Measurements from ENCODE around the gene UCHL1. TPM values are rescaled to one million over a fixed set of nuclear protein-coding genes. Genes with fewer than 3 reads are reported as not detected.

UCHL1 gene
- total and polyA plus RNA-seq, 4 donors = 37.5 to 110 (median 67.2) TPM

DNA sequence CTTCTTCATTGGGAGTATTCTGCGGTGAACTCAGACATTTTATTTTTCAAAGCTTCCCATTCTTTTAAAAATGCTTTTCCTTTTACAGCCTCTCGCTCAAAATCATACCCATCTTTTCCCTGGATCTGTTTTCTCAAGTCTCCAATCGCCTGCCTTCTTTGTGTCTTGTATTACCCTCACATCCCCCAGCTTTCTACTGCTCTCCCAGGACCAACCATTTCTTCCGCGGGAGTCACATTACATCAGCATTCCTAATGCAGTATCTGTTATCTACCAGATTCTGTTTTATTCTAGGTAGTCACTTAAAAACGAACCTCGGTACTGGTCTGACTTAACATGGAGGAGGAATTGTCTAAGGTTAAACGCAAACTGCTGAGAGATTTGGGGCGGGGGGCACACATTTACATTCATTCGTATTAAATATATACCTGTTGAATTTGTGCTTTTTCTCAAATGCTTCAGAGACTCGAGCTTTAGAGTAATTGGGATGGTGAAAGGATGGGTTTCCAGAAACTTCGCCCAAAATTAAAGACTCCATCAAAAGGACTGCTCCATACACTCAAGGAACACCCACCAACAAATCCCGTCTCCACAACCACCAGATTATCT lies 493 bp upstream of the UCHL1 start:
- Histone ChIP-seq H3K9me3 (ENCODE audit: control insufficient read depth, low read length) (no peaks in the 10 kb centered on the region), H3K4me1 (ENCODE audit: control insufficient read depth in 1 of 2, insufficient read depth in 2 of 2, low read length in 2 of 2) (peaks cover 0 to 1% of the 10 kb centered on the region in 2 donors), H3K27ac (ENCODE audit: low read depth in 1 of 2, low read length in 2 of 2) (no peak overlapping the region), H3K36me3 (ENCODE audit: control insufficient read depth in 1 of 2, insufficient read depth in 2 of 2, low read length in 1 of 2) (no peaks in the 10 kb centered on the region), H3K4me3 (ENCODE audit: low read length in 2 of 2) (peak overlapping the region in 1 of 2 donors; percentile 67), H3K27me3 (ENCODE audit: control insufficient read depth in 1 of 2, insufficient read depth in 2 of 2, low read length in 1 of 2) (no peaks in the 10 kb centered on the region)
- intact Hi-C loops (cut with DNase I) = no loop called here
- no peak for ATAC-seq (ENCODE audit: low FRiP score)
- no peak for DNase-seq
- WGBS, 2 donors = 44 to 48% methylated on average over 13 of the region's 13 CpGs

DNA sequence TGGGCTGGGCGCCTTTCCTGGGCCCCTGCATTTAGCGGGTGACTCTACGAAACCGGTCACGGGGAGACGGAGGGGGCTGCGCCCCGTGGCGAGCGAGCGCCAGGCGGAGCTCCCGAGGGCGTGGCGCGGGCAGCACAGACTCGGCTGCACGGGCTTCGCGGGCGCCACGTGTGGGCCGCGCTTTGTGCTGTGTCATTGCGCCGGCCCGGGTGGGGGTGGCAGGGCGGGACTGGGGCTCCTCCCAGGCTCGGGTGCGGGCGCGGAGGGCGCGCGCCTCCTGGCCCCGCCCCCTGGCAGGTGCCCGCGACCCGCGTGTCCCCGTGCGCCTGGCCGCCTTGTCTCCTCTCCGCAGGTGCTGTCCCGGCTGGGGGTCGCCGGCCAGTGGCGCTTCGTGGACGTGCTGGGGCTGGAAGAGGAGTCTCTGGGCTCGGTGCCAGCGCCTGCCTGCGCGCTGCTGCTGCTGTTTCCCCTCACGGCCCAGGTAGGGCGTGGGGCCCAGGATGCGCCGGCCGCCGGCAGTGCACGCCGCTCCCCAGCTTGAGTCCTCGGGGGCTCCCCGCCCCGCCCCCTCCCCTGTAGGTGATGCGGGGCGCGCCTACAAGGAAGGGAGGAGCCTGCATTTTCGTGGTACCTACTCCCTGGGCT lies 651 bp downstream of the UCHL1 start:
- WGBS, 2 donors = 1 to 2% methylated on average over 60 to 69 of the region's 69 CpGs
- DNase-seq (peak; percentile 56 to 86), ATAC-seq (ENCODE audit: low FRiP score) (peak; percentile 69)
- Histone ChIP-seq H3K27me3 (ENCODE audit: control insufficient read depth in 1 of 2, insufficient read depth in 2 of 2, low read length in 1 of 2) (no peaks in the 10 kb centered on the region), H3K9me3 (ENCODE audit: control insufficient read depth, low read length) (no peaks in the 10 kb centered on the region), H3K36me3 (ENCODE audit: control insufficient read depth in 1 of 2, insufficient read depth in 2 of 2, low read length in 1 of 2) (no peaks in the 10 kb centered on the region), H3K4me3 (ENCODE audit: low read length in 2 of 2) (peak overlapping the region; percentile 51 to 67), H3K27ac (ENCODE audit: low read depth in 1 of 2, low read length in 2 of 2) (no peak overlapping the region), H3K4me1 (ENCODE audit: control insufficient read depth in 1 of 2, insufficient read depth in 2 of 2, low read length in 2 of 2) (peaks cover 0 to 1% of the 10 kb centered on the region in 2 donors)
- intact Hi-C loops (cut with DNase I) = no loop called here

DNA sequence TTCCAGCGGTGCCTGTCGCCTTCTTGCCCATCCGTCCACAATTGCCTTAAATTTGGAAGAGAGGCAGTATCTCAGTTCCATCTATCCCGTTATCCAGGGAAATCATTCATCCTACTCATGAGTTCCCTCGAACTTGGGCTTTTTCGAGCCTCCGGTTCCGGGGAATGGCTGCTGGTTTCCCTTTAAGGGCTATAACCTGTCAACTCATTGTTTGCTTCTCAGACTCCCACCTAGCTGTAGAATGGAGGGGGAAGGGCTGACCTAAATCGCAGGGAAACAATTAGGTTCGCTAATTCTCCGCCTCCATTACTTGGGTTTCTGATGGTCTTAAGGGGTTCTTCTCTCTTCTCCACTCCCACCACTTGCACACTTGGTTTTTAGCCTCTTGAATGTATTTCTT lies 1.2 kb downstream of the UCHL1 start:
- no peak for DNase-seq
- H3K36me3 ChIP-seq (ENCODE audit: control insufficient read depth in 1 of 2, insufficient read depth in 2 of 2, low read length in 1 of 2) = no peaks in the 10 kb centered on the region
- WGBS, 2 donors = 53 to 58% methylated on average over 11 of the region's 11 CpGs
- H3K27me3 ChIP-seq (ENCODE audit: control insufficient read depth in 1 of 2, insufficient read depth in 2 of 2, low read length in 1 of 2) = no peaks in the 10 kb centered on the region
- H3K4me1 ChIP-seq (ENCODE audit: control insufficient read depth in 1 of 2, insufficient read depth in 2 of 2, low read length in 2 of 2) = peaks cover 0 to 1% of the 10 kb centered on the region in 2 donors
- H3K4me3 ChIP-seq (ENCODE audit: low read length in 2 of 2) = peak overlapping the region in 1 of 2 donors; percentile 51
- no peak overlapping the region for H3K27ac ChIP-seq (ENCODE audit: low read depth in 1 of 2, low read length in 2 of 2)
- H3K9me3 ChIP-seq (ENCODE audit: control insufficient read depth, low read length) = no peaks in the 10 kb centered on the region
- intact Hi-C loops (cut with DNase I) = no loop called here
- no peak for ATAC-seq (ENCODE audit: low FRiP score)

DNA sequence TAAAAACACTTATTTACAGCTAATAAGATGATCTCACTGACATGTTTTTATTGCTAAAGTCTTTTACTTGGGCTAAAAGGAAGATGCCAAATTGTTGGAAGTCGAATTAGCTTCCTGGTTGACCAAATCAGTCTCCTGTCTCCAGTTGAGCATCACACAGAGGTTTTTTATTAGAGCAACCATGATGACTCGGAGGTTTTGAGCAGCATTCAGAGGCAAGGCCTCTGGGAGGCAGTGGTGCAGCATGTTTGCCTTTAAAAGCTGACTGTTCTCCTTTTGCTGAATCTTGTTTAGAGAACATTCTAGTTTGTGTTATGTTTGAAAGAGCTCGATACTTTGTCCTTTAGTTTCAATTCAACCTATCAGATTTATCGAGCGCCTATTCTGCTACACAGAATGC lies 2.1 kb downstream of the UCHL1 start:
- ATAC-seq (ENCODE audit: low FRiP score) (no peak), DNase-seq (no peak)
- Histone ChIP-seq H3K36me3 (ENCODE audit: control insufficient read depth in 1 of 2, insufficient read depth in 2 of 2, low read length in 1 of 2) (no peaks in the 10 kb centered on the region), H3K27ac (ENCODE audit: low read depth in 1 of 2, low read length in 2 of 2) (no peak overlapping the region), H3K9me3 (ENCODE audit: control insufficient read depth, low read length) (no peaks in the 10 kb centered on the region), H3K4me3 (ENCODE audit: low read length in 2 of 2) (no peak overlapping the region), H3K27me3 (ENCODE audit: control insufficient read depth in 1 of 2, insufficient read depth in 2 of 2, low read length in 1 of 2) (no peaks in the 10 kb centered on the region), H3K4me1 (ENCODE audit: control insufficient read depth in 1 of 2, insufficient read depth in 2 of 2, low read length in 2 of 2) (peaks cover 0 to 1% of the 10 kb centered on the region in 2 donors)
- intact Hi-C loops (cut with DNase I) = no loop called here
- 51 to 54% methylated on average over 5 of the region's 5 CpGs for WGBS, 2 donors

DNA sequence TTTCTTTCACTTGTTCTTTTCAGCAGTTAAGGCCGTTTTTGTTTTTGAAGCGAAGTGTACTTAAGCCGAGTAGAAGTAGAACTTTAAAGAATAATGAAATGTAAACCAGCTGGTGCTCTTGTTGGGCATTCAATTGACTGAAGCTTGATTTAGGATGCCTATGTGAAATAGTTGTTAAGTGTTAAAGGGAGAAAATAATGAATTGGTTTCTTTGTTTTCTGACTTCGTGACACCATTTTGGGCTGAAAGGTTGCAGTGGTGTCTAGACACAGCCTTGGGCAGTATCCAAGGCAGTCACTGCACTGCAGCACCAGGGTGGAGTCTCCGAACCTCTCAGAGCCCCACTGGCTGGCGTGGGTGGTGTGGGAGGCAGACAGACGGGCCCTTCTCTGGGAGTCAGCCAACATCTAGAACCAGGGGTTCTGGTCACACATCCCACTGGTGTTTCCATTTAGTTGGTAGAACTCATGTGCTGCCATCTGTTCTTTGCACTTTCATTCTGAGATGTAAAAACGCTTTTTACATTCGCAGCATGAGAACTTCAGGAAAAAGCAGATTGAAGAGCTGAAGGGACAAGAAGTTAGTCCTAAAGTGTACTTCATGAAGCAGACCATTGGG lies 3.5 kb downstream of the UCHL1 start:
- WGBS, 2 donors = 92 to 94% methylated on average over 9 of the region's 9 CpGs
- Histone ChIP-seq H3K36me3 (ENCODE audit: control insufficient read depth in 1 of 2, insufficient read depth in 2 of 2, low read length in 1 of 2) (peaks cover 0 to 2% of the 10 kb centered on the region in 2 donors), H3K9me3 (ENCODE audit: control insufficient read depth, low read length) (no peaks in the 10 kb centered on the region), H3K4me1 (ENCODE audit: control insufficient read depth in 1 of 2, insufficient read depth in 2 of 2, low read length in 2 of 2) (peaks cover 0 to 1% of the 10 kb centered on the region in 2 donors), H3K27me3 (ENCODE audit: control insufficient read depth in 1 of 2, insufficient read depth in 2 of 2, low read length in 1 of 2) (no peaks in the 10 kb centered on the region), H3K27ac (ENCODE audit: low read depth in 1 of 2, low read length in 2 of 2) (no peak overlapping the region), H3K4me3 (ENCODE audit: low read length in 2 of 2) (no peak overlapping the region)
- DNase-seq = no peak
- intact Hi-C loops (cut with DNase I) = no loop called here
- no peak for ATAC-seq (ENCODE audit: low FRiP score)

GRCh38 chr4:41262198-41262597 lies 5.5 kb downstream of the UCHL1 start:
- no peak for ATAC-seq (ENCODE audit: low FRiP score)
- DNase-seq = no peak
- Histone ChIP-seq H3K27me3 (ENCODE audit: control insufficient read depth in 1 of 2, insufficient read depth in 2 of 2, low read length in 1 of 2) (no peaks in the 10 kb centered on the region), H3K4me3 (ENCODE audit: low read length in 2 of 2) (no peak overlapping the region), H3K9me3 (ENCODE audit: control insufficient read depth, low read length) (no peaks in the 10 kb centered on the region), H3K4me1 (ENCODE audit: control insufficient read depth in 1 of 2, insufficient read depth in 2 of 2, low read length in 2 of 2) (no peaks in the 10 kb centered on the region), H3K27ac (ENCODE audit: low read depth in 1 of 2, low read length in 2 of 2) (no peak overlapping the region), H3K36me3 (ENCODE audit: control insufficient read depth in 1 of 2, insufficient read depth in 2 of 2, low read length in 1 of 2) (peaks cover 0 to 2% of the 10 kb centered on the region in 2 donors)
- WGBS, 2 donors = 97 to 98% methylated on average over 6 of the region's 6 CpGs
- intact Hi-C loops (cut with DNase I) = no loop called here

GRCh38 chr4:41264212-41264611 lies 7.5 kb downstream of the UCHL1 start:
- Histone ChIP-seq H3K4me1 (ENCODE audit: control insufficient read depth in 1 of 2, insufficient read depth in 2 of 2, low read length in 2 of 2) (no peaks in the 10 kb centered on the region), H3K9me3 (ENCODE audit: control insufficient read depth, low read length) (no peaks in the 10 kb centered on the region), H3K27me3 (ENCODE audit: control insufficient read depth in 1 of 2, insufficient read depth in 2 of 2, low read length in 1 of 2) (no peaks in the 10 kb centered on the region), H3K4me3 (ENCODE audit: low read length in 2 of 2) (no peak overlapping the region), H3K36me3 (ENCODE audit: control insufficient read depth in 1 of 2, insufficient read depth in 2 of 2, low read length in 1 of 2) (peaks cover 0 to 2% of the 10 kb centered on the region in 2 donors), H3K27ac (ENCODE audit: low read depth in 1 of 2, low read length in 2 of 2) (no peak overlapping the region)
- ATAC-seq (ENCODE audit: low FRiP score) = no peak
- WGBS, 2 donors = 64 to 72% methylated on average over 1 of the region's 1 CpG
- no peak for DNase-seq
- intact Hi-C loops (cut with DNase I) = no loop called here

DNA sequence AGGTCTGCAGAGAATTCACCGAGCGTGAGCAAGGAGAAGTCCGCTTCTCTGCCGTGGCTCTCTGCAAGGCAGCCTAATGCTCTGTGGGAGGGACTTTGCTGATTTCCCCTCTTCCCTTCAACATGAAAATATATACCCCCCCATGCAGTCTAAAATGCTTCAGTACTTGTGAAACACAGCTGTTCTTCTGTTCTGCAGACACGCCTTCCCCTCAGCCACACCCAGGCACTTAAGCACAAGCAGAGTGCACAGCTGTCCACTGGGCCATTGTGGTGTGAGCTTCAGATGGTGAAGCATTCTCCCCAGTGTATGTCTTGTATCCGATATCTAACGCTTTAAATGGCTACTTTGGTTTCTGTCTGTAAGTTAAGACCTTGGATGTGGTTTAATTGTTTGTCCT lies 11.3 kb downstream of the UCHL1 start:
- H3K4me1 ChIP-seq (ENCODE audit: control insufficient read depth in 1 of 2, insufficient read depth in 2 of 2, low read length in 2 of 2) = no peaks in the 10 kb centered on the region
- intact Hi-C loops (cut with DNase I) = no loop called here
- DNase-seq (no peak), ATAC-seq (ENCODE audit: low FRiP score) (no peak)
- no peaks in the 10 kb centered on the region for H3K9me3 ChIP-seq (ENCODE audit: control insufficient read depth, low read length)
- 94 to 96% methylated on average over 7 of the region's 7 CpGs for WGBS, 2 donors
- no peak overlapping the region for H3K27ac ChIP-seq (ENCODE audit: low read depth in 1 of 2, low read length in 2 of 2)
- no peak overlapping the region for H3K4me3 ChIP-seq (ENCODE audit: low read length in 2 of 2)
- no peaks in the 10 kb centered on the region for H3K27me3 ChIP-seq (ENCODE audit: control insufficient read depth in 1 of 2, insufficient read depth in 2 of 2, low read length in 1 of 2)
- H3K36me3 ChIP-seq (ENCODE audit: control insufficient read depth in 1 of 2, insufficient read depth in 2 of 2, low read length in 1 of 2) = peaks cover 0 to 2% of the 10 kb centered on the region in 2 donors

Data from aorta (tissue), 5 donors.